GM21360 (cell line): ENCODE data around the gene TIPARP.
"Not testable (repeated sequence)": the region's sequence is repeated elsewhere in the genome, so short reads cannot be mapped to it uniquely, and the experiment has no call there.

Source experiments
- ATAC-seq: cut with Tn5 transposase; IDR thresholded peaks from one replicate; pipeline ENCODE4 v1.9.1; 2021; ENCODE audit warnings: mild to moderate bottlenecking, moderate library complexity; ENCODE audit not compliant: unreplicated experiment

TIPARP gene

DNA sequence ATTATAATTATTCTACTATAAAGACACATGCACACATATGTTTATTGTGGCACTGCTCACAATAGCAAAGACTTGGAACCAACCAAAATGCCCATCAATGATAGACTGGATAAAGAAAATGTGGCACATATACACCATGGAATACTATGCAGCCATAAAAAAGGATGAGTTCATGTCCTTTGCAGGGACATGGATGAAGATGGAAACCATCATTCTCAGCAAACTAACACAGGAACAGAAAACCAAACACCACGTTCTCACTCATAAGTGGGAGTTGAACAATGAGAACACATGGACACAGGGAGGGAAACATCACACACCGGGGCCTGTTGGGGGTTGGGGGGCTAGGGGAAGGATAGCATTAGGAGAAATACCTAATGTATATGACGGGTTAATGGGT is 62.7 kb downstream of the TIPARP start:
- ATAC-seq = not testable (repeated sequence)

- ATAC-seq = no peak
These were observed 63.9 kb downstream of the TIPARP start for GRCh38 chr3:156738251-156738650.

DNA sequence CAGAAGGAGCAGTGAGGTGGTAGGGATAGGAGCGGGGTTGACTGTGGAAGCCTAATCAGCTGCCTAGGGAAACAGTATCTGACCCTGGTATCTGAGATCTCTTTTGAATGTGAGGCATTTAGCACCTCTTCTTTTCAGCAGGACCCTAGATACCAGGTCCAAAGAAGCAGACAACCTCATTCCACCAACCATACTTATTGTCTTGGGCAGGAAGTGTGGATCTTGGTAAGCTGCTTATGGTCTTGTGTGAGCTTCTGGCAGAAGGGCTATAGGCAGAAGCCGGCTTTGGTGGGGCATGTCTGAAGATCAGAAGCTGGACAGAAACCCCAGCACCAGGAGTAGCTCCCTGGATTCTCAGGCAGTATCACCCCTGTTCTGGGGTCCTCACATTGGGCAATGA is 65.6 kb downstream of the TIPARP start:
- no peak for ATAC-seq

DNA sequence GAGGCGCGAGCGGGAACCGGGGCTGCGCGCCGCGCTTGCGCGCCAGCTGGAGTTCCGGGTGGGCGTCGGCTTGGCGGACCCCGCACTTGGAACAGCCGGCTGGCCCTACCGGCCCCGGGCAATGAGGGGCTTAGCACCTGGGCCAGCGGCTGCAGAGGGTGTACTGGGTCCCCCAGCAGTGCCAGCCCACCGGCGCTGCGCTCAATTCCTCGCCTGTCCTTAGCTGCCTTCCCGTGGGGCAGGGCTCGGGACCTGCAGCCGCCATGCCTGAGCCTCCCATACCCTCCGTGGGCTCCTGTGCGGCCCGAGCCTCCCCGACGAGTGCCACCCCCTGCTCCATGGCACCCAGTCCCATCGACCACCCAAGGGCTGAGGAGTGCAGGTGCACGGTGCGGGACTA is 66.2 kb downstream of the TIPARP start:
- not testable (repeated sequence) for ATAC-seq

- ATAC-seq = no peak
These were observed 67.5 kb downstream of the TIPARP start for GRCh38 chr3:156741935-156742334.

DNA sequence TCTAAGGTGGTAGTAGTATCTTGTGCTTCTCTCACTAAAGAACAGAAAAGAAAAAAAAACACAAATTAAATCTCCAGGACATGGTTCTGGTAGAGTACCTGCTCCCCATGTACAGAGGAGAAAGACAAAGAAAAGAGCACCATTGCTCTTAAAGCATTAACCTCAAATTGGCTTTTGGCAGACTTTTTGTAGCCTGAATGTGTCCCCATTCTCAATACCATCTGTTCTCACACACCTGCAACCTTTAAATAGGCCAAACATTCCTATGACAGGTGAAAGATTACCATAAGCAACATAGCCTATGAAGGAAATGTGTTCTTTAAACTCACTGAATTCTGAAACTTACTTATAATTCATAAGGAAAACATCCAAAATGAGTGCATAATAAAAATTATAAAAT is 68.0 kb downstream of the TIPARP start:
- no peak for ATAC-seq

DNA sequence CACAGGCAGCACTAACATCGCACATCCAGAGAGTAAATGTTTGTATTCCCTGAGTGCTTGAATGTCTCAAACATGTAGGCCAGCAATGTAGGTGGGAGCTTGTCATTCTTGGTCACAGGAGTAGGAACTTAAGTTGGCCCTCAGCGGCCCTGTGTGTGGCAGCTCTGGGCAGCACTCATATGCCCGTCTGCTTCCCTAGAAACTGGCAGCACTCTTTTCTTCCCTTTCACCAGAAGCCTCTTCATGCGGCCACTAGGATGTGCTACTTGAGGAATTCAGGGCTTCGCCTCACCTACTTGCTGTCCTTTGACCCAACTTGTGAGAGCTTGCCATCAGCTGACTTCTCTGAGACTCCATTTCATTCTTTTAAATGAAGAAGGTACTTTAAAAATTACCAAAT is 69.5 kb downstream of the TIPARP start:
- no peak for ATAC-seq

GRCh38 chr3:156744631-156745030 is 70.2 kb downstream of the TIPARP start:
- ATAC-seq = no peak

GRCh38 chr3:156745766-156746165 is 71.4 kb downstream of the TIPARP start:
- no peak for ATAC-seq

DNA sequence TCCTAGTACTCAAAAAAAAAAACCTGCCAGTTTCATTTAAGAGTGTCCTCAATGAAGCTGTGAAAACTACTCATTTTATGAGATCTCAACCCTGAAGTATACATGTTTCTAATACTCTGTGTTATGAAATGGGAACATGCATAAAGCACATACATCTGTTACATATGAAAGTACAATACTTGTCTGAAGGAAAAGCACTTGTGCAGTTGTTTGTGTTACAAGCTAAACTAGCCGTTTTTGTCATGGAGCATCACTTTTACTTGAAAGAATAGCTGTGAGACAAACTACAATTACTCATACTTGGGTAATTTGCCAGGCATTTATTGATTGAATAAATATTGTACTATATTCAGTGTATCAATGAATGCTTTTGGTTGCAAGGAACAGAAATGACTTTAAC is 72.7 kb downstream of the TIPARP start:
- no peak for ATAC-seq

GRCh38 chr3:156749244-156749643 is 74.9 kb downstream of the TIPARP start:
- ATAC-seq = no peak

- no peak for ATAC-seq
These were observed 75.9 kb downstream of the TIPARP start for GRCh38 chr3:156750191-156750873.

GRCh38 chr3:156750874-156751245 is 76.5 kb downstream of the TIPARP start:
- no peak for ATAC-seq

- ATAC-seq = no peak
These were observed 77.2 kb downstream of the TIPARP start for GRCh38 chr3:156751461-156752025.
